GM03348 (cell line): ENCODE data around the gene QKI.
"Not testable (repeated sequence)": the region's sequence is repeated elsewhere in the genome, so short reads cannot be mapped to it uniquely, and the experiment has no call there.

Source experiments
- DNase-seq: peaks from one replicate; pipeline ENCODE4 v3.0.0; 2012; ENCODE audit warnings: low spot score

Gene QKI

GRCh38 chr6:163579880-163580295, 165.4 kb downstream of the QKI start:
- DNase-seq = no peak

DNA sequence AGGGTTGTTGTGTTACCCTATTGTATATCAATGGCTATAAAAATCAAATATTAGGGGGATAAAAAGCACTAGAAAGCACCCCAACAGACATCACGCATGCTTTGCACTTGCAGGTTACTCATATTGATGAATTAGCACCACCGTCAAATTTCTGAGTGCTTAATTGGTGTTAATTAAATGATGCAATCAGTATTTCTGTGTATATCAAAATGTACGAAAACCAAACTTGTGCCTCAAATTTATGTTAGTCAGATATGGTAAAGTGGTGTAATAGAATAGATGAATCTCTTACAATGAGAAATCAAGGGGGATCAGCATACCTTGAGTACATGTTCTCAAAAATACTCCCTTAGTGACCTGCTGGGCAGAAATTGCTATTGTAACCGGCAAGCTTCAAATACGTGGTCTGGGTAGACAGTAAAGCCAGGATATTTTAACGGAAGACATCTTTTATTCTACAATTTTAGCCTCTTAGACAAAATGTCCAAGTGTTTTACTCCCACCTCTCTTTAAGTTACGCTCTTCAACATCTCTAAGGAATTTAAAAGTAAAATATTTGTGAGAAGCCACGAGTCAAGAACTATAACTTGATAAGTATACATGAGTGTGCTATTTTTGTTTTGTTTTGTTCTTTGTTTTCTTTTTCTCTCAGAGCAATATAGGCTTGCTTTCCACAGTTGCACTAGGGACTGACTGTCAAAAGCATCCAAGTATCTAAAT, 166.0 kb downstream of the QKI start:
- DNase-seq = no peak

- DNase-seq = no peak
Observed at GRCh38 chr6:163583558-163583957, 169.0 kb downstream of the QKI start.

DNA sequence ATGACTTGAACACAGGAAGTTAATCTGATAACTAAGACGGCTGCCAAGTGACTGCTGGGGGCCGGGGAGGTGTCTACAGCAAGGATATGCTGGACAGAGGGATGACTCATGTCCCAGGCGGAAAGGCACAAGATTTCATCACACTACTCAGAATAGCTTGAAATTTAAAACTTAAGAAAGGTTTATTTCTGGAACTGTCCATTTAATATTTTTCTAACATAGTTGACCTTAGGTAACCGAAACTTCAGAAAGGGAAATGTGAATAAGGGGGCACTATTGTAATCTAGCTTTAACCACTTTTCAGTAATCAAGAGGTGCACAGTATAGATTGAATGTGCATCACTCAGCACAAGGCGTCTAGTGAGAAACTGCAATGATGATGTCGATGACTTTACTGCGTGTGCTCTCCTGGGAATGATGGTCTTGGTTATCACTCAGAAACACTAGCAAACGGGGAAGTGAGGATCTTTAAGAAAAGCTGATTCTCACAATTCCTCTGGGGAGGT, 171.5 kb downstream of the QKI start:
- peak; percentile 75 for DNase-seq

DNA sequence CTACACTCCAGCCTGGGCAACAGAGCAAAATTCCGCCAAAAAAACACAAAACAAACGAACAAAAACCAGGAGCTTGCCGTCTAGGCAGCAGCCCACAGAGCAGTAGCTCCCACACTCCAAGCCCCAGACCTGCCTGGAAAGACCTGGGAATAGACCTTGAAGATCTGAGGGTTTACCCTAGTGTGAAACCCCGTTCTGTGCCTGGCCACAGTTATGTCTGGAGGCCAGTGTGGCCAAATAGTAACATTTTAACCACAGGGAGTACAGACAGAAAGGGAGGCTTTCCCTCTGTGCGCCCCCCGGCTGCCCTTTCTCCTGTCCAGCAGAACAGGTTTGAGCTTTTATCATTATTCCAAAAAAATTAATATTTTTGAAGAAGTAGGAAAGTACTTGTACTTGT, 172.4 kb downstream of the QKI start:
- DNase-seq = no peak

DNA sequence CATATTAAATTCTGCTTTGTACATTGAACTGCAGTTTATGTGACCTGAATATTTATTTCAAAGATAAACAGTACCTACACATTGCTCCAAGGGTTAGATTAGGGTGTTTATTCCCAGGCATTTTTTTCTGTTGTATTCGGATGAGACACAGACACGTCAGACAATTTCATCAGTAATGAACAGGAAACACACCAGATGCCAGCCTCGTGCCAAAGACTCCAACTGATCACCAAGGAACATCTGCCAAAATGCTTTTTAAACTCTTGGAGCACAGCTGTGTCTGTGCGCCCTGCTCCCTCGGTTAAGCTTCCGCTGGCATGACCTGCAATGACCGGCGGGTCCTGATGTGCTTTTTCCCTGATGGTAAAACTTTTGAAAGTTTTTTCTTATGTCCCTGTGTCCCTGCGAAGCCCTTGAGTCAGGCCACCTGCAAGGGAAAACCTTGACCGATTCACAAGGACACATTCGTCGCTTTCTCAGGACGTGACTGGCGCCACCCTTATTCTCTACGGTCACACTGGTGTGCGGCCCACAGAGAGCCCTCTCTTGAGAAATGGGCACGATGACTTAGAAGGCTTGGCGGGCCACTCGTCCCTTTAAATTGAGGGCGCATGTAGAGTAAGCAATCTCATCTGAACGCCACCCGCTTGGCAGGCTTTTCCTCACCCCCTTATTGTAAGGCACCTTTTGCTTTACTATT, 173.9 kb downstream of the QKI start:
- DNase-seq = peak; percentile 31

DNA sequence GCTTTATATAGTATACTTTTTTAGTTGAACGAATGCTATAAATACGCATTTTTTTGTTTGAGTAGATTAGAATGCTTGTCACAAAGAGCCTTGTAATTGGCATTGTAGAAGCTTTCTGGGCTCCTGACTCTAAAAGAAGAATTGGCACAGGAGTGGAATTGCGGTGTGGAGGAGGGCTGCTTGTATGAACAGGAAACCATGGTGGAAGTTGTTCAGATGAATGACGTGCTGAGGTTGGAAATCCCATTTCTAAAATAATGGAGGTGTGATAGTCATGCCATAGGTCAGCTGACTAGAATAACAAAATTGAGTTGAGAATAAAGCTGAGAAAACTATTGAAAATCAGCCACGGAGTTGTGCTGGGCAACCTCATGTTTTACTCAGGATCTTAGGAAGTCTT, 174.9 kb downstream of the QKI start:
- no peak for DNase-seq

DNA sequence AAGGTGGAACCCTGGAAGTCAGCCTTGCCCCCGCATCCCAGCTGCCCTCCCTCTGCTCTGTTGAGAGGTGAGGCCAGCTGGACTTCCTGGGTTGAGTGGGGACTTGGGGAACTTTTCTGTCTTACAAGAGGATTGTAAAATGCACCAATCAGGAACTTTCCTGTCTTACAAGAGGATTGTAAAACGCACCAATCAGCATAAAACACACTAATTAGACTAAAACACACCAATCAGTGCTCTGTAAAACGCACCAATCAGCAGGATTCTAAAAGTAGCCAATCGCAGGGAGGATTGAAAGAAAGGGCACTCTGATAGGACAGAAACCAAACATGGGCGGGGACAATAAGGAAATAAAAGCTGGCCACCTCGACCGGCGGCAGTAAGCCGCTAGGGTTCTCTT, 175.6 kb downstream of the QKI start:
- not testable (repeated sequence) for DNase-seq

DNA sequence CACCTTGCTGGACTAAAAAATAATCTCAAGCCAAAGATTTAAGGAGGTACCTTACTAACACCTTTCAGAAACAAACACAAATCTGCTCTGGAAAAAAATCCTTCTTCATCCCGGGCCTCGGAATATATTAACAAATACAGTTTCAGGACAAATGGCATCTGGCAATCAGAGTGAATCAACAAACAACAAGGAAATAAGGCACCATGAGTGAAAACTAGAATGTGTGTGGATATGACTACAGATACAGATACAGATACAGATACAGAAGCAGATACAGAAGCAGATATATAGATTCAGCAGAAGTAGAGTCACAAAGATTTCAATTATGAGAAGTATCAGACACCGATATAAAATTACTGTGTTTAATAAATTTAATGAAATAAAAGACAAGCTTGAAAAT, 178.4 kb downstream of the QKI start:
- no peak for DNase-seq

DNA sequence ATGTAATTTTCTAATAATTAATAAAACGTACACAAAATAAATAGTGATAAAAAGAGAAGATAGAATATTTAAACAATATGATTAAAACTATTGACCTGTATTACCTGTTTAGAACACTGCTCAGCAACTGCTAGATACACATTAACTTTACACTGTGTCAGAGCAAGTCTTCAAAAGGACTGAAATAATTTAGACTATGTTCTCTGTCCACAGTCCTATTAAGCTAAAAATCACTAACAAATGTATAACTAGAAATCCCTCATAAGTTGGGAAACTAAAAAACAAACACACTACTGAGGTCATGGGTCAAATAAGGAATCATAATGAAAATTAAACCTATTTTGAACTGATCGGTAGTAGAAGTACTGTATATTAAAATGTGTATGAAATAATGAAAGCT, 181.7 kb downstream of the QKI start:
- DNase-seq = no peak

- no peak for DNase-seq
Observed at GRCh38 chr6:163599136-163599535, 184.6 kb downstream of the QKI start.

- DNase-seq = no peak
Observed at GRCh38 chr6:163599684-163600083, 185.2 kb downstream of the QKI start.

DNA sequence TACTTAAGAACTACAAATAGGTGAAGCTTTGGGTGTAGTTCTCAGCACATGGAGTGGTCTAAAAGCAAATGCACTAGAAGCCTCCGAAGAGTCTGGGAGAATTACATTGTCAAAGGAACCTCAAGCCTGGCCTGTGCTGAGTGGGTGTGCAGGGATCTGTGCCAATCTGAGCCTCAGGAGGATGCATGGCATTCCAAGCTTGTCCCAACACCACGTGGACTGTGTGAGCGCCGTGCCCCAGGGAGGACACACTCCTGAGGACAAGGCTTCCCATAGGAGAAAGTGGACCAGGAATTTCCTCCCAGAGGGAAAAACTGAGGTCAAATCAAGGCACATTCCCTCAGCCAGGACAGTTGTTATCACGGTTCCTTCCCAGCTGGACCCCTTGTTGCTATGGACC, 185.8 kb downstream of the QKI start:
- no peak for DNase-seq

GRCh38 chr6:163600781-163601180, 186.3 kb downstream of the QKI start:
- no peak for DNase-seq

DNA sequence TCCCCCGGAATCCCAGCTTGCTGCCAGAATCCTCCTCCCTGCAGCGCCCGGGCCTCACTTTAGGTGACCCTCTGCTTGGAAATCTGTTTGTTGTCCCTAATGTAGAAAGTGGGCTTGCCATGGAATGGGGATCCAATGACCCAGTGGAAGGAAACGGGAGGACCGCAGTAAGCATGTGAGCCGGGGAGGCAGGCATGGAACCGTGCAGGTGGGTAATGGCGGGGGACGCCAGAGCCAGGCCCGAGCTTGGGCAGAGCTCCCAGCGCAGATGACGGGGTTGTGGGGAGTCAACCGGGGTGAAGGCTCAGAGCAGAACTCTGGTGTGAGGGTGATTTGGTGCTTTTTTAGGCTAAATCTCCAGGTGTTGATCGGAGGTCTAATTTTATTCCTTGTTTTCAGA, 188.3 kb downstream of the QKI start:
- no peak for DNase-seq

- no peak for DNase-seq
Observed at GRCh38 chr6:163603395-163603794, 188.9 kb downstream of the QKI start.

- no peak for DNase-seq
Observed at GRCh38 chr6:163605385-163606097, 191.0 kb downstream of the QKI start.

DNA sequence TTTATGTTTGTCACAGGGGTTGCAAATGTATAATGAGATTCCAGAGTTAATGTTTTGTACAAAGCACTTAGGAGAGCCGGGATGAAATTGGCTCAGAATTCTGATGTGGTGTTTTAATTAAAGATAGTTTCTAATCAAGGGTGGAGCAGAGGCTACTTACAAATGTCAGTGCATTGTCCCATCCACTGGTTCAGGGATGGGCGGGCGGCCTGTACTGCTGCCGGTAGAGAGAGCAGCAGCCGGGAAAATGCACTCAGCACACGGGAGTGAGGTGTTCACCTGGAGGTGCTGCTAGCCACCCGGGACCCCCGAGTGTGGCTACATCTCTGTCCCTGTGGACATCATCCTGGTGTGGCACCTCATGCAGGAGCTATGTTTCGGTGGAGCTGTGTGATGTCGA, 193.3 kb downstream of the QKI start:
- no peak for DNase-seq

GRCh38 chr6:163608204-163608644, 193.7 kb downstream of the QKI start:
- no peak for DNase-seq

GRCh38 chr6:163612200-163612599, 197.7 kb downstream of the QKI start:
- no peak for DNase-seq

- DNase-seq = no peak
Observed at GRCh38 chr6:163613025-163613424, 198.5 kb downstream of the QKI start.

DNA sequence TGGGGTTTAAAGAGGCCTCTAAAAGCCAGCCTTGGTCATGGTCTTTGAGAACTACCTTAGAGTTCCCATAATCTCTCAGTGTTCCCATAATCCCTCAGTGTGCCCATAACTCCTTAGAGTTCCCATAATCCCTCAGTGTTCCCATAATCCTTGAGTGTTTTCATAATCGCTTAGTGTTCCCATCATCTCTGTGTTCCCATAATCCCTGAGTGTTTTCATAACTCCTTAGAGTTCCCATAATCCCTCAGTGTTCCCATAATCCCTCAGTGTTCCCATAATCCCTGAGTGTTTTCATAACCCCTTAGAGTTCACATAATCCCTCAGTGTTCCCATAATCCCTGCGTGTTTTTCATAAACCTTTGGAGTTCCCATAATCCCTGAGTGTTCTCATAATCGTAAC, 199.2 kb downstream of the QKI start:
- DNase-seq = no peak

DNA sequence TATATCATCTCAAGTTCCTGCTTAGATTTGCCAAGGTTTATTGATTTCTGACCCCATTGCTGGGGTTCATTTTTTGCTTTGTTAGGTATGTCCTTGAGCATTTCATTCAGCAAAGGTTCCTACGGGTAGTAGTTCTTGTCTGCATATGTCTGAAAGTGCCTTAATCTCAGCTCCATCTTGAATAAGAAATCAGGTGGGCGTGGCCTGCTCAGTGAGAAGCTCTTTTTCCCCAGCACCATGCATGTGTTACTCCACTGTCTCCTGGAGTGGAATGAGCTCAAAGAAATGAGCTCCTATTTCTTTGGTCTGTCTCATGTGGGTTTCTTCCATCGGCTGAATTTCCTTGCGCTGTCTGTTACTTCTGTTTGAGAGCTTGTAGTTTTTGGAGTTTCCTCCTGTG, 201.9 kb downstream of the QKI start:
- no peak for DNase-seq
